AG04450 (cell line): ENCODE data around the gene RAI14. TPM values are rescaled to one million over a fixed set of nuclear protein-coding genes. Genes with fewer than 3 reads are reported as not detected.
A peak's percentile ranks its signal among the peaks of the same experiment; 100 is the strongest.

Source experiments
- CTCF ChIA-PET: fragments of 300-600, 350-600 bp; formaldehyde crosslinking; extraction: SDS; loops from one replicate; lab custom pipeline; 2022; ENCODE audit warnings: antibody characterized with exemption, inconsistent platforms; lab: Charles Lee
- POLR2A ChIA-PET: fragments of 350-600 bp; formaldehyde crosslinking; extraction: SDS; loops from one replicate; lab custom pipeline; 2021; ENCODE audit warnings: antibody characterized with exemption, inconsistent platforms; lab: Yijun Ruan, JAX
- DNase-seq: peaks from one replicate; pipeline ENCODE4 v3.0.0-alpha.2; 2011; ENCODE audit warnings: low read depth, low spot score
- H3K27ac ChIP-seq: one replicate; pipeline ENCODE4 v1.5.1; 2012; ENCODE audit warnings: low read depth, low read length, control low read depth
- H3K27me3 ChIP-seq: one replicate; pipeline ENCODE4 v1.6.0; 2012; ENCODE audit warnings: low read length; ENCODE audit not compliant: control insufficient read depth, insufficient read depth
- H3K4me3 ChIP-seq: 2 replicates; pipeline ENCODE4 v1.5.1; 2011; ENCODE audit warnings: mild to moderate bottlenecking, low read depth, low read length, control low read depth
- H3K9me3 ChIP-seq: 2 replicates; pipeline ENCODE4 v1.5.1; 2012; ENCODE audit warnings: low read length; ENCODE audit not compliant: control insufficient read depth, insufficient read depth
- CTCF ChIP-seq: IDR thresholded peaks from 2 replicates; pipeline ENCODE4 v1.5.1; 2011; ENCODE audit warnings: low read depth, low read length, control low read depth, inconsistent platforms
- polyA plus RNA-seq: library from polyadenylated mRNA; depleted of rRNA; stranded (reverse); fragments of >200 nt; gene quantifications from 2 replicates; pipeline ENCODE4 v1.2.3, GENCODE V29; 2011

RAI14 gene
- polyA plus RNA-seq, 1 experiment = 162 TPM

- ChIA-PET CTCF (no interaction called here), POLR2A (interaction anchor here (0.7 to 1.2 kb wide), 2 partner anchors 10 to 17 kb away, joined by 3 to 4 read pairs; no protein-coding TSS in a partner anchor)
- Histone ChIP-seq H3K27ac (no peak overlapping the region), H3K4me3 (no peak overlapping the region), H3K27me3 (no peaks in the 10 kb centered on the region), H3K9me3 (no peaks in the 10 kb centered on the region)
- no peak for DNase-seq
- no peak for TF ChIP-seq CTCF
These were observed 51.5 kb downstream of the RAI14 start for GRCh38 chr5:34707451-34708107.

DNA sequence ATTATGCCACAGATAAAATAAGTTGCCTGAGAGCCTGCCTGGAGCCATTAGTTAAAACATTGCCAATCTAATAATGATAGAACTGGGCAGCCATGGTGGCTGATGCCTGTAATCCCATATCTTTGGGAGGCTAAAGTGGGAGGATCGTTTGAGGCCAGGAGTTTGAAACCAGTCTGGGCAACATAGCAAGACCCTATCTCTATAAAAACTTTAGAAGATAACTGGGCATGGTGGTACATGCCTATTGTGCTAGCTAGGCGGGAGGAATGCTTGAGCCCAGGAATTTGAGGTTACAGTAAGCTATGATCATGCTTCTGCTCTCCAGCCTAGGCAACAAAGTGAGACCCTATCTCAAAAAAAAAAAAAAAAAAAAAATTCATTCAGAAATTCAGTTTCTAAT lies 52.6 kb downstream of the RAI14 start:
- Histone ChIP-seq H3K27me3 (no peaks in the 10 kb centered on the region), H3K4me3 (no peak overlapping the region), H3K27ac (peak overlapping the region; percentile 95), H3K9me3 (no peaks in the 10 kb centered on the region)
- no peak for DNase-seq
- POLR2A ChIA-PET = interaction anchor here (1.2 kb wide), 1 partner anchor 9 kb away, joined by 4 read pairs; no protein-coding TSS in a partner anchor
- CTCF ChIA-PET = interaction anchor here (0.7 kb wide), 1 partner anchor 196 kb away, joined by 3 read pairs; no protein-coding TSS in a partner anchor
- no peak for TF ChIP-seq CTCF

- POLR2A ChIA-PET = no interaction called here
- no peaks in the 10 kb centered on the region for H3K27me3 ChIP-seq
- H3K27ac ChIP-seq = peak overlapping the region; percentile 95
- H3K4me3 ChIP-seq = no peak overlapping the region
- DNase-seq = peak; percentile 89
- CTCF ChIA-PET = no interaction called here
- TF ChIP-seq CTCF = no peak
- H3K9me3 ChIP-seq = no peaks in the 10 kb centered on the region
These were observed 53.9 kb downstream of the RAI14 start for GRCh38 chr5:34709861-34710673.

DNA sequence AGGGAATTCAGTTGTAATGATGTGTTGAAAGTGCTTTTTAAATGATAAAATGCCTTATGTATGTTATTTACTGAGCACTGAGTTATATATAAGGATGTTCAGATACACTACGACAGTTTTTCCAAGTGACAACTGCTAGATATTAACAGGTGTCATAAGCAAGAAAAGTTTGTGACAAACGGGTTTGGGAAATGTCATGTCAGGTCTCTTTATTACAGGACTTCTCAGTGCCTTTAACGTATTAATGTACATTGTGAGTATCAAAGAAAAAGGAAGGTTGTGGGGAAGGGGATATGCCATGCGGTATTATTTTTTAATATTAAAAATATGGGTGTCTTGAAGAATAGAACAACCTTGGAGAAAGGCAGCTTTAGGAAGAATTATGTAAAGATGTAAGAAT lies 56.4 kb downstream of the RAI14 start:
- H3K27me3 ChIP-seq = no peaks in the 10 kb centered on the region
- no peak overlapping the region for H3K27ac ChIP-seq
- POLR2A ChIA-PET = no interaction called here
- DNase-seq = no peak
- no peak for TF ChIP-seq CTCF
- H3K9me3 ChIP-seq = no peaks in the 10 kb centered on the region
- no peak overlapping the region for H3K4me3 ChIP-seq
- CTCF ChIA-PET = no interaction called here

- ChIA-PET POLR2A (no interaction called here), CTCF (interaction anchor here (0.6 kb wide), 1 partner anchor 183 kb away, joined by 3 read pairs; no protein-coding TSS in a partner anchor)
- Histone ChIP-seq H3K27me3 (no peaks in the 10 kb centered on the region), H3K27ac (peak overlapping the region; percentile 63), H3K9me3 (no peaks in the 10 kb centered on the region), H3K4me3 (no peak overlapping the region)
- DNase-seq = no peak
- TF ChIP-seq CTCF = no peak
These were observed 59.6 kb downstream of the RAI14 start for GRCh38 chr5:34715711-34716110.
